IPS DF 4.7 (cell line): ENCODE measurements around the gene TTF1.
"Not testable (repeated sequence)": the region's sequence is repeated elsewhere in the genome, so short reads cannot be mapped to it uniquely, and the experiment has no call there.

Experiments used
- DNase-seq: peaks from one replicate; pipeline ENCODE4 v3.0.0-alpha.2; 2013; ENCODE audit warnings: low spot score; ENCODE audit errors: extremely low read depth

TTF1 gene

DNA sequence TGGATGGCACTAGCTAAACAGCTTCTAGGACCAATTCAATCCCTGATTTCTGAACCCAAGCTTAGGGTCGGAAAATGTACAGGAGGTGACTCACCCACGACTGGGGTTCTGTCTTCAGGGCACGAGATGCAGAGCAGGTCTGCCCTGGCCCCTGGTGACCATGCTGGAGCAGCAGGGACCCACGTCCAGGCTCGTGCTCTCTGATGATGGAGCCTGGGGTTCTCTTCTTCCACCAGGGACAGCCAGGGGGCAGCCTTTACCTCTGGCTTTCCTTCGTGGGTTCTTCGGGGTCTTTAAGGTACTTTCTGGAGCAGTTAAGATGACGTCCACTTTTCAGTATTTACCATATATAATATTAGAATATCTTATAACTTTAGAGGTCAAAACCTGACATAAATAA lies 5.4 kb upstream of the TTF1 start:
- DNase-seq = no peak

DNA sequence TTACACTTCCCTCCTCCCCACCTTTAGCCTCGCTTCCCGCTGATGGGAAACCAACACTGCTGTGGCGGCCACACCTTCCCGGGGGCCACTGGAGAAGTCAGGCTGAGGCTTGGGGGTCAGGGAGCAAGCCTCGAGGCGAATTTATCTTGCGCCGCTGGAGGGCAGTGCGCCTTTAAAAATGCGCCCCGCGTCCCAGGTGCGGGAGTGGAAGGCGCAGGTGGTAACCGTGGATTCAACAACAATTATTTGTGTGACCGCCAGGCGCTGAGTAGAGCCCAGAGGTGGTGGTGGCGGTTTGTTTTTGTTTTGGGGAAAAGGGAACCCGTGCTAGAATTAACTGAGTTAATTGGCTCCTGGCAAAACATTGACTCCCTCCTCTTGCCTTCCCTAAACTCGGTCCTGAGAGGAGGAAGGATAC lies 4.5 kb upstream of the TTF1 start:
- peak; percentile 46 for DNase-seq

DNA sequence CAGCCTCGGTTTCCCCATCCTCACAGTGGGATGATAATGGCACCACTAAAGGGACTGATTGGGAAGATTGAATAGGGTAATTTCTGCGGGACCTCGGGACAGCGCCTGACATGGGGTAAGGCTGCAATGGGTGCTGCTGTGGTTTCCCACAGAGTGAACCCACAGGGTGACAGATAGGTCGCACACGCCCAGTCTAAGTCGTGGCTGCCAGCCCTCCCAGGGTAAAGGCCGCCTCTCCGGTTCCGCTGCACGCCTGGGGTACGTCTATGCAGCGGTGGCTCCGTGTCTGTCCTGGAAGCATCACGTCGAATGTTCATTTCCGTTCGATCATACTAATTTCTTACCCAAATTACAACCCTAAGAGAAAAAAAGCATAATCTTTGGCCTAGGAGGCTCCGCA lies 4.0 kb upstream of the TTF1 start:
- no peak for DNase-seq

DNA sequence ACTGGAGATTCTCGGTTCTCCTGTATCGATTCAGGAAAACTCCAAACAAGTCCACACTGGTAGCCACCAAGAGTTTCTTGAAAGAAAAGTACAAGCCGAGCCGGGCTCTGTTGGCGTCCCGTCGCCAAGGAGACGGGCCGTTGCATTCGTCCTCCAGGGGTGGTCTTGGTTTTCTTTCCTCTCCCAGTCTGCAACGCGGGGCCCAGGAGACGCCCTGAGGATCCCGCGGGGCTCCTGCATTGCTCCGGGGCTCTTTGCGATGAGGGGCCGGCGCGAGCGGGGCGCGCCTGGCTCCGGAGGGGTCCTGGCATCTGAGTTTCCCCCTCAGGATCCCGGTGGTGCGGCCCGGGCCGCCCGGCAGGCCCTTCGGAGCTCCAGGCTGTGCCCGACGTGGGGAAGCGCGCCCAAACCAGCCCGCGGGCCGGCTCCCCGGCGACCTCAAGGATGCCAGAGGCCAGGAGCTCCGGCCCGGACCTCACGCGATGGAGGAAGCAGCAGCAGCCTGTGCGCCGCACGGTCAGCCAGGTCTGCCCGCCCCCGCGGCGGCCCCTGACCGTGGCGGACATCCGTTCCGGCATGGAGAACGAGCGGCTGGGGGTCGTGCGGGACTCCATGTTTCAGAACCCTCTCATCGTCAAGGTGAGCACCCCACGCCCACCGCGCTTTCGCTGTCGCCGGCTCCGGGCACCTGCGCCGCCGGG lies 3.3 kb upstream of the TTF1 start, which contains the start of gene CFAP77:
Gene CFAP77, plus strand, starts transcription at position 384 of the 701 bp plus-strand sequence. Its CDS starts 61 bp downstream, at position 445.
- no peak for DNase-seq

DNA sequence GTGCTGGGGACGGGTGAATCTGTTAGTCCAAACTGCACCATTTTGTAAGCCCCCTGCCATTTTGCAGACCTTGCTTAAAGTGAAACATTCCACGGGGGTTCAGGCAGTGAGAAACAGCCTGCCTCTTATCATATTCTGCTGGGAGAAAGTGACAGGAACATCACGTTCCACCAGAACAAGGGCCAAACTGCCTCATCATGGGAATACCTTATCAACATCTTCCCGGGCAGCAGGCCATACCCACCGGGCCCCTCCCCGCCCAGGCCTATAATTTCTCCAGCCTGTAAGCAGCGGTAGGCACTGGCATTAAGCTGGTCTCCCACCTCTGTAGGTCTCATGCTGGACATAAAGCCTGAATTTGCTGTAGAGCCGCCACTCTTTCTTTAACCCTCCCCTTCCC lies 1.9 kb upstream of the TTF1 start:
- DNase-seq = no peak

DNA sequence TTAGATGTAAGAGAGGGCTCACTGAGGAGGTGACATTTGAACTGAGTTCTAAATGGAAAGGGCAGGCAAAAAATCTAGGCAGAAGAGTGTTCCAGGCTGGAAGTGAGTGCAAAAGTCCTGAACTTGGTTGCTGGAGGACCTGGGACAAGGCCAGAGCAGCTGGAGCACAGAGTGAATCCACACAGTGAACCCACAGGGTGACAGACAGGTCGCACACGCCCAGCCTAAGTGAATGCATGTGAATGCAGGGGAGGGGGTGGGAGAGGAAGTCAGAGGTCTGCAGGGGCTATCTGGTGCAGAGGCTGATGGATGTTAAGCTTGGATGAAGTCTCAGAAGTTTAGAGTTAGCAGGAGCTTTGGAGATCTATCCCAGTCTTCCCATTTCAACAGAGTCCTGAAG lies 556 bp upstream of the TTF1 start:
- DNase-seq = no peak

DNA sequence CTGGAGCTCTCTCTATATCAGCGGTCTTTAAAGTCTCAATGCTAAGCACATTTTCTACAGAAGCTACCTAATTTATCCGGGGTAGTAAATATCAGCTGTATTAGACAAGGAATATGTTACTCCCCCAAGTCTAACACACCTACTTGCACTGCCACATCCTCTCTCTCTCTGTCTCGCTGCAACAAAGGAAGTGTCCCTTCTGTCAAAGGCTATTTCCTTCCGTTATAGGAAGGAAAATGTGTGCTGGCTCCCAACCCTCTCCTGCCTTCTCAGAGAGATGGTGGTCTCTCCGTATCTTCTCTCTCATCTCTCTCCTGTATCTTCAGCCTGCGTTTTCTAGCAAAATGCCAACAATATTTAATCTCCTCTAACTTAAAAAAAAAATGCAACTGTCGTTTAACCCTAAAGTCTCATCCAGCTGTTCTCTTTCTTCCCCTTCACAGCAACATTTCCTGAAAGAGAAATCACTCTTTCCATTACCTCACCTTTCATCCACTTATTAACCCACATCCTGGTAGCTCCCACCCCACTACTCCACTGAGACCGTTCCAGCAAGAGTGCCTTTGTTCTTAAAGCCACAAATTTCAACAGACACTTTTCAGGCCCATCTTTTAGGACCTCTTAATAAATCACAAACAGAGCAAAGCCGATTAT lies 2.3 kb downstream of the TTF1 start:
- no peak for DNase-seq

DNA sequence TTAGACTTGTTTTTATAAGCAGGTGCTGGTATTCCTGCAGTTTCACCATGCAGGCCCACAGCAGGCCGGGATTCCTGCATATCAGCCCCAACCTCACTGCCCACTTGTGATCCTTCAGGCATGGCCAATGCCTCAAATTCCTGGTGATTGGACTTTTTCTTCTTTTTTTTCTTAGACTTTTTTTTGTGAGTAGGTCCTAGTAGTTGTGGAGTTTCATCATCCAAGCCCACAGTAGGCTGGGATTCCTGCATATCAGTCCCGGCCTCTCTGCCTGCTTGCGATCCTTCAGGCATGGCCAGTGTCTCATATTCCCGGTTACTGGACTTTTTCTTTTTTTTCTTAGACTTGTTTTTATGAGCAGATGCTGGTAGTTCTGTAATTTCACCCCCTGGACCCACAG lies 4.8 kb downstream of the TTF1 start:
- no peak for DNase-seq

DNA sequence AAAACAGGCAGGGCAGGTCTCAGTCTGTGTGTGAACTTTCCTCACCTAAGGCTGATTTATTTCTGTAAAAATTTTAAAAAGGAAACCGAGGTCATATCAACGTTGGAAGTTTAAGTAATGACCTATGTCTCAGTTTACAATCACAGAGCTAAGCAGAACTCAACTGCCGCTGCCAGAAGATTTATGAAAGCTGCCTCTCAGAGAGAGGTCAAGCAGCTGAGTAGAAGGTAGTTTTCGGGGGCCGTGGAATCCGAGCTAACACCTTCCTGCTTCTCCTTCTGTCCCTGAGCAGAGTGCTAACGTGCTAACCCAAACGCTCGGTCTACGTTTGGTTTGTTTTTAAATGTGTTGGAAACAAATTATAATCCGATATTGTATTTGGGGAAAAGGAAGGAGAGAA lies 11.1 kb downstream of the TTF1 start:
- DNase-seq = no peak

DNA sequence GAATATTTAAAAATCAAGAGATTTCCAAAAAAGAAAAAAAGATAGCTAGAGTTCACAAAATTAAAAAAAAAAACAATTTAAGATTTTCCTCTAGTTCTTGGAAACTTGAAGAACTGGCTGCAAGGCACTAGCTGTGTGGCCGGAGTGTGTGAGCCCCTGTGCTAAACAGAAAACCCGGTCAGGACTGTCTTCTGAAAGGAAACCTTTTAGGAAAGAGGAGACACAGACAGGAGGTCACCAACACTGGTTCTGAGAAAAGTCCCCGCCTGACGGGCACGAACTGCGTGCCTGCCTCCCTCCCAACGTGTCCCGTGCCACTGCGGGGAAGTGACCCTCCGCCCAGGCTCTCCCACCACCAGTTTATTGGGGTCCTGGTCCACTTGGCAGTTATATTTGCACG lies 15.2 kb downstream of the TTF1 start:
- no peak for DNase-seq

DNA sequence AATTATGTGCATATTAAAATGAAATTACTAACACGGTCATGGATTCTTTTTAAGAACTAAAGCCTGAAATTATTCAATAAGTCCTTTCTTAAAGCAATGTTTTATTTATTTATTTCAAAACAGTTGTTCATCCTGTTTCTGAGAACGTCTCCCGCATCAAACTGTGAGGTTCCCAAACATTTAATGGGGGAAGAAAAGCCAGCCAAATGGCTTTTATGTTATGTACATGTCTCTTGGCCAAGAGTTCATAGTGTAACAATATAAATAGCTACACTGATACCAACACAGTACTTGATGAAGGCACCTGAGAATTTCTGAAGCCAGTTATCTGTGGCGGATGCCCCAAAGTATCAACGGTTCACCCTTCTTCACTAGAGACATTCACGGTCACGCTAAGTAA lies 15.7 kb downstream of the TTF1 start:
- no peak for DNase-seq

DNA sequence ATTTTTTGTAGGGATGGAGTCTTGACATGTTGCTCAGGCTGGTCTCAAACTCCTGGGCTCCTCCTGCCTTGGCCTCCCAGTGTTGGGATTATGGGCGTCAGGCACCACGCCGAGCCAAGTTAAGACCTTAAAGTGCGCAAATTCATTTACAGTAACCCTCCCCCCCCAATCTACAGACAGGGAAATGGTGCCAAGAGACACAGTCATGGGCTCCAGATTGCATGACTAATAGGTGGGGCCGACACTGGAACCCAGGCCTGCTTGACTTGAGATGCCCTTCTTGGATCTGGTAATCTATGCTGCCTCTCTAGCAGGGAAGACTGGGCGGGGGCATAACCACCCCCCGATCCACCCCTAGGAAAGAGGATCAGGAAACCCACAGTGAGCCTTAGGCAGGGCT lies 19.5 kb downstream of the TTF1 start:
- DNase-seq = no peak

DNA sequence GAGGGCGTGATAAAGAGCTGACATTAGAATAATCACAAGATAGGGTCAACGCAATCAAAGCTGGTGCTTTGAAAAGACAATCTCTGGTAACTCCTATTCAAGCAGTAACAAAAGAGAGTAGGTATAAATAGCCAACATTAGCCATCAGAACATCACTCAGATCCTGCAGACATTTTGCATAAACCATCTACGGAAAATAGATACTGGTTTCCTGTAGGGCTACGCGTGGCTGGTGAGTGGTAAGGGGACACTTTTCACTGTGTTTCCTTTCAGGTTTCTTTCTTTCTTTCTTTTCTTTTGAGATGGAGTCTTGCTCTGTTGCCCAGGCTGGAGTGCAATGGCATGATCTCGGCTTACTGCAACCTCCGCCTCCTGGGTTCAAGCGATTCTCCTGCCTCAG lies 22.3 kb downstream of the TTF1 start:
- no peak for DNase-seq

DNA sequence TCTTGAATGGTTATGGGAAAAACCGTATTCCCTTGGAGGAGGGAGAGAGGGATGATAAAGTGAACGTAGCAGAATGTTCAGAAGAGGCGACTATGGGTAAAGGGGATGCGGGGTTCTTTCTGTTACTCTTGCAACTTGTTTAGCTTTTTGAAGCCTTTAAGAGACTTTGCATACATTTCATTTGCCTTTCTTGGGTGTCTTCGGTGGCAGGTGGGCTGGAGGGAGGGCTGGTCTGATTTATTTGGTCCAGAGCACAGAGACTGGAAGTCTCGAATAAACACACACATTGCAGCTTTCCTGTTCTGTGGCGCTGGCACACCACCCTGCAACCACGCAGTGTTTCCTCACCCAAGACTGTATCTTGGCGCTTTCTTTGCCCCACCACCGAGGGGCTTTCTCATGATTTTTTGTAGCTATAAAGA lies 23.2 kb downstream of the TTF1 start:
- no peak for DNase-seq

DNA sequence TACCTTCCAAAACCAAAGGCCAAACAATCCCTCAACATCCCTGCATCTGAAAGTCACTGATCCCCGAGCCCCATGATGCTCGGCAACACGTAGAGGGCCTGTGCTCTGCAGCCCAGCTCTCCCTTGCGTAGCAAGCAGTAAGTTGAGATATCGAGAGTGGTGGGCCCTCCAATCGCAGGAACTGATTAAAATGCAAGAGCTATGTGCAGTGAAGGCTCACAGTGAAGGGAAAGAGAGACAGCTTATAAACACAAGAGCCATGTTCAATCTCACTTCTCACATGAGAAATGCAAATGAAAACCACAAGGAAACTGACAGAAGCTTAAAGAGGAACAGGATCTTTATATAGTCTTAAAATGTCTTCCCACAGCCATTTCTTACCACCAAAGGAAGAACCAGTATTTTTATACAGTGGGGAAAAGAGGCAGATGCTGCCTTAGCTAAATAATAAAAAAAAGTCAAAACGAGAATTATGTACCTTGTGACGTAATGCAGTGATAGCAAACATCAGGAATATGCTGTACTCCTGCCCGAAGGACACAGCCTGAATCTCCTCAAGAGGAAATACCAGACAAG lies 24.6 kb downstream of the TTF1 start:
- DNase-seq = no peak

DNA sequence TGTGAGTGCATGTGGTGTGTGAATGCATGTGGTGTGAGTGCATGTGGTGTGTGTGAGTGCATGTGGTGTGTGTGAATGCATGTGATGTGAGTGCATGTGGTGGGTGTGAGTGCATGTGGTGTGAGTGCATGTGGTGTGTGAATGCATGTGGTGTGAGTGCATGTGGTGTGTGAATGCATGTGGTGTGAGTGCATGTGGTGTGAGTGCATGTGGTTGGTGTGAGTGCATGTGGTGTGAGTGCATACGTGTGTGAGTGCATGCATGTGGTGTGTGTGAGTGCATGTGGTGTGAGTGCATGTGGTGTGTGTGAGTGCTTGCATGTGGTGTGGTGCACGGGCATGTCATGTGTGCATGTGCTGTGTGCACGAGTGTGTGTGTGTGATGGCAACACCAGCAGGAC lies 28.2 kb downstream of the TTF1 start:
- not testable (repeated sequence) for DNase-seq

DNA sequence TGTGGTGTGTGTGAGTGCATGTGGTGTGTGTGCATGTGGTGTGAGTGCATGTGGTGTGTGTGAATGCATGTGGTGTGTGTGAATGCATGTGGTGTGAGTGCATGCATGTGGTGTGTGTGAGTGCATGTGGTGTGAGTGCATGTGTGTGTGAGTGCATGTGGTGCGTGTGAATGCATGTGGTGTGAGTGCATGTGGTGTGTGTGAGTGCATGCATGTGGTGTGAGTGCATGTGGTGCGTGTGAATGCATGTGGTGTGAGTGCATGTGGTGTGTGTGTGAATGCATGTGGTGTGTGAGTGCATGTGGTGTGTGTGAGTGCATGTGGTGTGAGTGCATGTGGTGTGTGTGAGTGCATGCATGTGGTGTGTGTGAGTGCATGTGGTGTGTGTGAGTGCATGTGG lies 28.9 kb downstream of the TTF1 start:
- not testable (repeated sequence) for DNase-seq

DNA sequence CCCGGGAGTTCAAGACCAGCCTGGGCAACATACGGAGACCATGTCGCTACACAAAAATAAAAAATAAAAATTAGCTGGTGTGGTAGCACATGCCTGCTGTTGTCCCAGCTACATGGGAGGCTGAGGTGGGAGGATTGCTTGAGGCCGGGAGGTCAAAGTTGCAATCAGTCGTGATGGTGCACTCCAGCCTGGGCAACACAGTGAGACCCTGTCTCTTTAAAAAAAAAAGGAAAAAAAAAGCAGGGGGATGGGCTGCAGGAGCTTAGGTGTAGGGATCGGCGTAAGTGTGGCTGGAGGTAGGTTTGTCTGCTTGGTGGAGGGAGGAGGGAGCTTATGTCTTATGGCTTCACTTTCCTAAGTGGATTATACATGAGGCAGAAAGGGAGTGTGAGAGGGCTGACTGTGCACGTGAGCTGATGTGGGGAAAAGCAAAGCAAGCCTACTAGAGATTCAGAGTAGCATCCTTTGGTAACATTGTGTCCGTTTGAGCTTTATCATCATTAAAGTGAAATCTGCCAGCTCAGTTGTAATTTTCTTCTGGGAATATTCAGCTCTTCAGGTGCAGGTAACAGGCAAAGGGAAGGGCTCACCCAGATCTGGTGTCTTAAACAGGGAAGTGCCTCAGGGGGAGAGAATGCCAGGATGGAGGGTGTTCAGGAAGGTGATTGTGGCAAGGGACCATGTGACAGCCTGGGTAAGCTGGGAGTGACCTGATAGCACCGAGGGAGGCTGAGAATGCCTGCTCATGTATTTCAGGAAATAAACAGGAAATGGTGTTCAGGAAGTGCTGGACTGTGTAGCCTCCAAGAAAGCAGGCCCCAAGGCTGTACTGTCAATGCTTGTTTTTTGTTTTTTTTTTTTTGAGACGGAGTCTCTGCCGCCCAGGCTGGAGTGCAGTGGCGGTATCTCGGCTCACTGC lies 34.2 kb downstream of the TTF1 start:
- DNase-seq = no peak

DNA sequence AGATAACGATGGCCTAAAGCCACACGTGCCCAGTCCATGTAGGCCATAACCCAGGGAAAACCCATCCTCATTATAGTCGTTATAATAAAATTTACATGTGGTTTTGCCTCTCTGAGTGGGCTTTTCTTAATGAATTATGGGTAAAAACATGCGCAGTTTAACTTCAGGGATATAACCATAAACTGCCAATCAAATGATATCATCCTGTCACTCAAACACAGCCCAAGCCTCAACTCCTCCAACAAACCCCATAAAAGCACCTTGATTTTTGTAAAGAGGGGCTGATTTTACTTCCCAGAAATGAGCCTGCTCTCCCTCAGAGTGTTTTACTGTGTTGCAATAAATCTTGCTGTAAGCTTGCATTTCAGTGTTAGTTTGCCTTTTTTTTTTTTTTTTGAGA lies 36.0 kb downstream of the TTF1 start:
- DNase-seq = no peak

DNA sequence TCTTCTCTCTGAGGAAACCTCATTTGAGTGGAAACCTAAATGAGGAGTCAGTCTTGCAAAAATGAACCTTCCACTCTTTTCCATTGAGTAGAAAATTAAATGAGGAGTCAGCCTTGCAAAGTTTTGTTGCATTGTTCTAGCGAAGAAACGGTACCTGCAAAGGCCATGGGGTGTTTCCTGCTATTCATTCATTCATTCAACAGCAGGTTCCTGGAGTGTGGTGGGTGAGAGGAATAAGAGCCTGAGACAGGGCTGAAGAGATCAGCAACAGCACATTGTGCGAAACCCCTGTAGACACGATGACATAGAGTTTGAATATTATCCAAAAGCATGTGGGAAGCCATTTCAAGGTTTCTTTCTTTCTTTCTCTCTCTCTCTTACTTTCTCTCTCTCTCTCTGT lies 37.2 kb downstream of the TTF1 start:
- DNase-seq = no peak

DNA sequence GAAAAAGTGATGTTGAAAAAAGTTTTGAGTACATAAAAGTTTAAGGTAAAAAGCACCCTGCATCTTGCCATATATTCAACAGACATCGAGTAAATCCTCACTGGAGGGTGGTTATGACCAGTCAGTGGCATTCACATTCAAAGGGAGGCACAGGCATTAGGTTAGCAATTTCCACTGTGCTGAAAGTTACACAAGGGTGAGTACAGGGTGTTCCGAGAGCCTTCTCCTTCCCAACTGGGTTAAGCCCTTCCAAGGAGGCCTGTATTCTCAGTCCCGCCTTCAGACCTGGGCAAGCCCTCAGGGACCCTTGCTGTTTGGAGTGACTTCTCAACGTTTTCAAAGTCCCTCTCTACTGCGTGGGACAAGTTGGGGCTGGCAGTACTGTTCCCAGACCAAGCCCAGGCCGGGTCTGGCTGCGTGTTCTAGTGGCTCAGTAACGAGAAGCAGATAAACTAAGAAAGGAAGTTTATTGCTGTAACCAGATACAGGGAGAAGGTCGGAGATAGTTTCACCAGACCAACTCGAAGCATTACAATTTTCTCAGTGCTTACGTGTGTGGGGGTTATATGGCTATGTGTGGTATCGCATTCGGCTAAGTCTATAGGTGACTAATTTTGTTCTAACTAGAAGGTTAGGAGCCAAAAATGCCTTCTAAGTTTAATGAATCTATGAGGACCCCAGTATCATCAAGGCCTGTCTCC lies 38.9 kb downstream of the TTF1 start:
- DNase-seq = no peak
